ENCODE results near the gene PLXNA4. TPM values are rescaled to one million over a fixed set of nuclear protein-coding genes. Genes with fewer than 3 reads are reported as not detected.
A peak's percentile ranks its signal among the peaks of the same experiment; 100 is the strongest.

PLXNA4 gene
- total and polyA plus RNA-seq, 9 of the 15 experiments (the other 6 are each of a cell fraction or from before 2014, with no cell fraction given): under 0.01 to 0.09 TPM; not detected in 7

DNA sequence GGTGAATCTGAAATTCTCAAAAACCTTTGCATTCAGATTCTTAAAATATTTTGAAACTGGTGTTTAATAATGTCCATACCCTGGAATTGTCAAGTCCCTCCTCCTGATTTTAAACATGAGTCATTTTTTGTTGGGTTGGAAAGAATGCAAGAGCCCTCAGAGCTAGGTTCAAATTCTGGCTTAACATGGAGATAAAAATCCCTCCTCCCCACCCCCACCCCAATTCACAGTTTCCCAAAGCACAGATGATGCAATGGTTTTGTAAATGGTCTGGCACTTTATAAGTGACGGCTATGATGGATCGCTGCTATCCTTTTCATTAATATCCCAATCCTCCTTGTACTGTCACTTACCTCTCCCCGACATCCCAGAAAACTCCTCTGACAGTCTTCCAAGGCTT is 332.8 kb downstream of the PLXNA4 start (continued):
- TF ChIP-seq CEBPG (CRISPR knock-in tag; IDR thresholded peaks at IDR 0.05): no peak
- TF ChIP-seq CEBPG (tag; conservative IDR thresholded peaks at IDR 0.05 in 1 of 2, IDR thresholded peaks at IDR 0.05 in 1 of 2): peak; percentile 75 to 92; a peak in 3 of 4 replicates
- TF ChIP-seq EP300 (IDR thresholded peaks at IDR 0.05; ENCODE audit: low read length): peak; percentile 60; the same call in 1 of the 2 replicates
- 0 out of 2 replicates have a peak, but pooled peaks have one; percentile 13 for TF ChIP-seq CEBPB (tag; IDR thresholded peaks at IDR 0.05)
- TF ChIP-seq XRCC3 (IDR thresholded peaks at IDR 0.05): no peak
- TF ChIP-seq FOXK2 (conservative IDR thresholded peaks at IDR 0.05 in 1 of 2, IDR thresholded peaks at IDR 0.05 in 1 of 2; ENCODE audit: low read depth in 2 of 2): no peak

GRCh38 chr7:132243051-132243450 is 333.2 kb downstream of the PLXNA4 start:
- ChIA-PET POLR2A (interaction anchor here (0.8 to 1.3 kb wide), 3 partner anchors 21 to 56 kb away, joined by 3 to 4 read pairs (median 3); no protein-coding TSS in a partner anchor), CTCF (ENCODE audit: low intra/inter-chr PET ratio) (no interaction called here)
- no peaks in the 10 kb centered on the region for H3K9me1 ChIP-seq (ENCODE audit: control insufficient read depth, insufficient read depth, low read length)
- no peak overlapping the region for H2AFZ ChIP-seq (ENCODE audit: low read depth, low read length)
- no peaks in the 10 kb centered on the region for H3K4me1 ChIP-seq (replicated peaks in 1 of 2; ENCODE audit: control insufficient read depth in 2 of 2, insufficient read depth in 2 of 2, low read length in 2 of 2)
- no peak for DNase-seq (ENCODE audit: extremely low read depth in 1 of 4, low spot score in 3 of 4)
- H3K27ac ChIP-seq (ENCODE audit: extremely low read depth, low read depth, low read length): no peak overlapping the region
- in situ Hi-C loops (cut with MboI) (no loop called here), intact Hi-C loops (cut with micrococcal nuclease) (no loop called here)
- 0% methylated on average over 1 of the region's 1 CpG for WGBS (ENCODE audit: insufficient coverage, low coverage, missing lambda C conversion rate)
- H3K9ac ChIP-seq (ENCODE audit: insufficient read depth in 1 of 2, low read depth in 2 of 2, low read length in 2 of 2): no peak overlapping the region
- H3K79me2 ChIP-seq (ENCODE audit: control insufficient read depth, insufficient read depth, low read length): no peaks in the 10 kb centered on the region
- TF ChIP-seq ZFP1 (CRISPR knock-in tag; IDR thresholded peaks at IDR 0.05) (0 out of 2 replicates have a peak, but pooled peaks have one; percentile 29), ZNF75A (CRISPR knock-in tag; IDR thresholded peaks at IDR 0.05) (0 out of 2 replicates have a peak, but pooled peaks have one; percentile 25), ZNF76 (CRISPR knock-in tag; IDR thresholded peaks at IDR 0.05; ENCODE audit: borderline replicate concordance) (0 out of 2 replicates have a peak, but pooled peaks have one; percentile 67), POLR2G (IDR thresholded peaks at IDR 0.05; ENCODE audit: low read depth, low read length) (no peak)
- no peak for FAIRE-seq
- no peak overlapping the region for H3K4me2 ChIP-seq (ENCODE audit: insufficient read depth, low read length)
- no peak for ATAC-seq
- H4K20me1 ChIP-seq (replicated peaks; ENCODE audit: control insufficient read depth, insufficient read depth, low read length): no peaks in the 10 kb centered on the region
- no TSS peak for BruUV-seq (replicated peaks)
- H3K27me3 ChIP-seq (ENCODE audit: control insufficient read depth in 2 of 2, insufficient read depth in 2 of 2, low read length in 2 of 2): peaks cover 5 to 7% of the 10 kb centered on the region in 2 experiments; a peak in 3 of 5 replicates
- H3K4me3 ChIP-seq: no peak overlapping the region
- no peaks in the 10 kb centered on the region for H3K36me3 ChIP-seq (ENCODE audit: control insufficient read depth, insufficient read depth, low read length)
- H3K9me3 ChIP-seq (replicated peaks; ENCODE audit: control insufficient read depth, insufficient read depth, low read depth, low read length): no peaks in the 10 kb centered on the region
